Panc1 (cell line): Measurements from ENCODE around the gene EEF2K. TPM values are rescaled to one million over a fixed set of nuclear protein-coding genes. Genes with fewer than 3 reads are reported as not detected.

ENCODE experiments used
- ATAC-seq: fragments of 200-7000 bp; cut with Tn5 transposase; 2 replicates; pipeline ENCODE4 v1.9.1; 2020; ENCODE audit warnings: mild to moderate bottlenecking, moderate library complexity
- BruUV-seq: library from RNA; stranded (reverse); fragments of 400-500 nt; replicated peaks from 2 replicates; lab custom pipeline; 2021; lab: Mats Ljungman, UMichigan
- CTCF ChIA-PET: fragments of 300-600 bp; sonication (Branson Sonifier 250); formaldehyde crosslinking; loops from one replicate; lab custom pipeline; 2022; ENCODE audit warnings: antibody characterized with exemption; lab: Charles Lee
- POLR2A ChIA-PET: fragments of 300-600 bp; sonication (Branson Sonifier 250); formaldehyde crosslinking; loops from one replicate; lab custom pipeline; 2022; ENCODE audit warnings: antibody characterized with exemption; lab: Charles Lee
- DNase-seq: peaks from one replicate; pipeline ENCODE4 v3.0.0-alpha.2; 2010; ENCODE audit warnings: low read depth, low spot score
- H3K27ac ChIP-seq: 2 replicates; pipeline ENCODE4 v1.5.1; 2011; ENCODE audit warnings: mild to moderate bottlenecking, low read length, inconsistent platforms
- H3K27me3 ChIP-seq: fragments of 200-500 bp; sonication (Bioruptor generic); 2 replicates; pipeline ENCODE4 v1.6.0; 2014; ENCODE audit warnings: low read length, inconsistent platforms; ENCODE audit not compliant: control insufficient read depth, insufficient read depth
- H3K36me3 ChIP-seq: fragments of 200-500 bp; sonication (Bioruptor generic); 2 replicates; pipeline ENCODE4 v1.5.1; 2014; ENCODE audit warnings: inconsistent platforms, mild to moderate bottlenecking, low read length, moderate library complexity; ENCODE audit not compliant: control insufficient read depth, insufficient read depth
- H3K4me1 ChIP-seq: 2 replicates; pipeline ENCODE4 v1.5.1; 2011; ENCODE audit warnings: inconsistent platforms, mild to moderate bottlenecking, low read length, moderate library complexity; ENCODE audit not compliant: control insufficient read depth, insufficient read depth
- H3K4me3 ChIP-seq, 2 experiments: 2 replicates each; pipeline ENCODE4 v1.5.1; 2011 to 2012; ENCODE audit warnings: low read depth in 2 of 2, low read length in 2 of 2, mild to moderate bottlenecking in 2 of 2, inconsistent platforms in 1 of 2, moderate library complexity in 1 of 2
- H3K9me3 ChIP-seq: fragments of 200-500 bp; sonication (Bioruptor generic); 2 replicates; pipeline ENCODE4 v1.5.1; 2014; ENCODE audit warnings: low read depth, mild to moderate bottlenecking, inconsistent platforms, low read length, moderate library complexity; ENCODE audit not compliant: control insufficient read depth, insufficient read depth
- CTCF ChIP-seq: fragments of 450-650 bp; IDR thresholded peaks from 2 replicates; pipeline ENCODE4 v1.5.1; 2017; ENCODE audit warnings: mild to moderate bottlenecking
- POLR2AphosphoS5 ChIP-seq: IDR thresholded peaks from 2 replicates; pipeline ENCODE4 v1.6.1; 2012; ENCODE audit warnings: mild to moderate bottlenecking, low read depth, low read length, moderate library complexity
- REST ChIP-seq, 2 experiments: IDR thresholded peaks; 2 replicates each; pipeline ENCODE4 v1.6.1; 2011 to 2012; ENCODE audit warnings: low read depth in 2 of 2, control low read depth in 1 of 2, low read length in 1 of 2, mild to moderate bottlenecking in 1 of 2, moderate library complexity in 1 of 2; ENCODE audit not compliant: insufficient read depth in 1 of 2
- SIN3A ChIP-seq: IDR thresholded peaks from 2 replicates; pipeline ENCODE4 v1.6.1; 2012; ENCODE audit warnings: low read depth, mild to moderate bottlenecking, low read length, moderate library complexity, borderline replicate concordance; ENCODE audit not compliant: insufficient read depth
- TCF7L2 ChIP-seq: IDR thresholded peaks from 2 replicates; pipeline ENCODE4 v1.6.1; 2011; ENCODE audit warnings: mild to moderate bottlenecking, low read depth, low read length, inconsistent platforms
- in situ Hi-C: cut with HindIII; loops from 2 replicates; pipeline ENCODE4 v1.10.0; 2016; ENCODE audit warnings: low sequenced_read_pairs, low pct_unique_long_range_greater_than_20kb
- intact Hi-C: fragments of 100-400 bp; cut with micrococcal nuclease; formaldehyde crosslinking; loops from one replicate; pipeline ENCODE4 v1.10.0; 2022; ENCODE audit not compliant: unreplicated experiment
- total RNA-seq: library from RNA; stranded (reverse); gene quantifications from one replicate; pipeline ENCODE4 v1.2.1, GENCODE V29; 2021; ENCODE audit not compliant: unreplicated experiment

EEF2K gene
- total RNA-seq, 1 experiment from 2014 or later, result 15.0 TPM

- Histone ChIP-seq H3K27ac (no peak overlapping the region), H3K36me3 (no peaks in the 10 kb centered on the region), H3K4me3 (no peak overlapping the region), H3K27me3 (no peaks in the 10 kb centered on the region), H3K4me1 (peaks cover 3% of the 10 kb centered on the region; the same call in 1 of the 2 replicates), H3K9me3 (no peaks in the 10 kb centered on the region)
- TF ChIP-seq TCF7L2, result no peak
- DNase-seq, result no peak
- CTCF ChIA-PET, result no interaction called here
- no TSS peak for BruUV-seq
- POLR2A ChIA-PET, result no interaction called here
- ATAC-seq, result no peak
- intact Hi-C loops (no loop called here), in situ Hi-C loops (no loop called here)
Measured at GRCh38 chr16:22293137-22294106, 87.3 kb downstream of the EEF2K start.

- H3K9me3 ChIP-seq, result no peaks in the 10 kb centered on the region
- TF ChIP-seq CTCF (no peak), SIN3A (no peak), TCF7L2 (no peak), REST (IDR thresholded peaks at IDR 0.05; ENCODE audit: insufficient read depth in 1 of 2, low read depth in 2 of 2, low read length in 1 of 2) (no peak), POLR2AphosphoS5 (no peak)
- H3K4me3 ChIP-seq, result peak overlapping the region; percentile 87 to 92
- no peak for DNase-seq
- BruUV-seq, result no TSS peak
- peak overlapping the region; percentile 62 for H3K27ac ChIP-seq
- H3K4me1 ChIP-seq, result peaks cover 3% of the 10 kb centered on the region; the same call in 1 of the 2 replicates
- intact Hi-C loops (loop anchor here (5.0 kb wide), 1 partner anchor 99 kb away; no protein-coding TSS in a partner anchor), in situ Hi-C loops (no loop called here)
- no peaks in the 10 kb centered on the region for H3K27me3 ChIP-seq
- ATAC-seq, result no peak
- ChIA-PET POLR2A (no interaction called here), CTCF (no interaction called here)
- no peaks in the 10 kb centered on the region for H3K36me3 ChIP-seq
Measured at GRCh38 chr16:22296225-22297113, 90.4 kb downstream of the EEF2K start.
